Panc1 (cell line): ENCODE results near the gene ATP13A3.

Experiments used
- POLR2AphosphoS5 ChIP-seq: IDR thresholded peaks from 2 replicates; pipeline ENCODE4 v1.6.1; 2012; ENCODE audit warnings: mild to moderate bottlenecking, low read depth, low read length, moderate library complexity
- SIN3A ChIP-seq: IDR thresholded peaks from 2 replicates; pipeline ENCODE4 v1.6.1; 2012; ENCODE audit warnings: low read depth, mild to moderate bottlenecking, low read length, moderate library complexity, borderline replicate concordance; ENCODE audit not compliant: insufficient read depth
- TF ChIP-seq, protein P1 (sequence below): fragments of 450-650 bp; IDR thresholded peaks from 2 replicates; pipeline ENCODE4 v1.5.1; 2017; ENCODE audit warnings: mild to moderate bottlenecking

DNA sequence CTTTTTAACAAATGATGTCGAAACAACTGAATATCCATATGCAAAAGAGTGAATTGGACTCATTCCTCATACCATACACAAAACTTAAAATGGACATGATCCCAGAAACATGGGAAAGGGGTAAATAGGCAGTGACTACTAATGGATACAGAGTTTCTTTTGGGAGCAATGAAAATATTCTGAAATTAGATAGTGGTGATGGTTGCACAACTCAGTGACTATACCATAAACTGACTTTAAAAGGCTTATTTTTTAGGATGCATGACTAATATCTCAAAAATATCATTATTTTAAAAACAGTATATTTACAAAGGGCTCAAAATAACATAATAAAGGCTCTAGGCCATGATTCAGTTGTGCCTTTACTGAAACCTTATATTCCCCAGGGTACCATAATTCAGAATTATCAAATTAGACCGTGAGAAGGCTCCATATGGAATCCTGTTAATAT is 16.3 kb upstream of the ATP13A3 start:
- TF ChIP-seq SIN3A (no peak), POLR2AphosphoS5 (no peak)
- TF ChIP-seq, protein P1, sequence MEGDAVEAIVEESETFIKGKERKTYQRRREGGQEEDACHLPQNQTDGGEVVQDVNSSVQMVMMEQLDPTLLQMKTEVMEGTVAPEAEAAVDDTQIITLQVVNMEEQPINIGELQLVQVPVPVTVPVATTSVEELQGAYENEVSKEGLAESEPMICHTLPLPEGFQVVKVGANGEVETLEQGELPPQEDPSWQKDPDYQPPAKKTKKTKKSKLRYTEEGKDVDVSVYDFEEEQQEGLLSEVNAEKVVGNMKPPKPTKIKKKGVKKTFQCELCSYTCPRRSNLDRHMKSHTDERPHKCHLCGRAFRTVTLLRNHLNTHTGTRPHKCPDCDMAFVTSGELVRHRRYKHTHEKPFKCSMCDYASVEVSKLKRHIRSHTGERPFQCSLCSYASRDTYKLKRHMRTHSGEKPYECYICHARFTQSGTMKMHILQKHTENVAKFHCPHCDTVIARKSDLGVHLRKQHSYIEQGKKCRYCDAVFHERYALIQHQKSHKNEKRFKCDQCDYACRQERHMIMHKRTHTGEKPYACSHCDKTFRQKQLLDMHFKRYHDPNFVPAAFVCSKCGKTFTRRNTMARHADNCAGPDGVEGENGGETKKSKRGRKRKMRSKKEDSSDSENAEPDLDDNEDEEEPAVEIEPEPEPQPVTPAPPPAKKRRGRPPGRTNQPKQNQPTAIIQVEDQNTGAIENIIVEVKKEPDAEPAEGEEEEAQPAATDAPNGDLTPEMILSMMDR = no peak
